ENCODE results near the gene CDCA4. TPM values are rescaled to one million over a fixed set of nuclear protein-coding genes. Genes with fewer than 3 reads are reported as not detected.

The CDCA4 gene
- total RNA-seq, 2 donors from 2014 or later, result 46.6 to 65.1 TPM

DNA sequence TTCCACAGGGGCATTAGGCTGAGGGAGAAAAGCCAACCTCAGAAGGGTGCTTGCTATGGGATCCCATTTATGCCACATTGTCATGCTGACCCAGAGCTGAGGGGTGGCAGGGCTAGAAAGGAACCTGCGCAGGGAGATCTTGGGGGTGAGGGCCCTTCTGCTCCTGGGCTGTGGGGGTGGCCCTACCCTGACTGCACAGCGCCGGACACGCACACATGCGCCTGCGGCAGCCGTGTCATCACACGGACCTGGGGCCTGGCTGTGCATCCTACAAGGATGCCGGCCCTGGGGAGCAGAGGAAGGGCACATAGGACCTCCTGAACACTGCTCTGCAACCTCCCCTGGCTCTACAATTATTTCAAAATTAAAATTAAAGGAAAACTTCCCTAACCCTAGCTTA lies 6.9 kb downstream of the CDCA4 start:
- no peaks in the 10 kb centered on the region for H3K9me3 ChIP-seq (ENCODE audit: control insufficient read depth, low read length)
- peaks cover 39% of the 10 kb centered on the region for H3K4me1 Mint-ChIP-seq
- DNase-seq, result no peak
- H3K4me3 Mint-ChIP-seq, result no peak overlapping the region
- H3K9ac ChIP-seq (ENCODE audit: extremely low read depth, low read length, poor library complexity, severe bottlenecking), result no peak overlapping the region
- TF ChIP-seq, protein P1, sequence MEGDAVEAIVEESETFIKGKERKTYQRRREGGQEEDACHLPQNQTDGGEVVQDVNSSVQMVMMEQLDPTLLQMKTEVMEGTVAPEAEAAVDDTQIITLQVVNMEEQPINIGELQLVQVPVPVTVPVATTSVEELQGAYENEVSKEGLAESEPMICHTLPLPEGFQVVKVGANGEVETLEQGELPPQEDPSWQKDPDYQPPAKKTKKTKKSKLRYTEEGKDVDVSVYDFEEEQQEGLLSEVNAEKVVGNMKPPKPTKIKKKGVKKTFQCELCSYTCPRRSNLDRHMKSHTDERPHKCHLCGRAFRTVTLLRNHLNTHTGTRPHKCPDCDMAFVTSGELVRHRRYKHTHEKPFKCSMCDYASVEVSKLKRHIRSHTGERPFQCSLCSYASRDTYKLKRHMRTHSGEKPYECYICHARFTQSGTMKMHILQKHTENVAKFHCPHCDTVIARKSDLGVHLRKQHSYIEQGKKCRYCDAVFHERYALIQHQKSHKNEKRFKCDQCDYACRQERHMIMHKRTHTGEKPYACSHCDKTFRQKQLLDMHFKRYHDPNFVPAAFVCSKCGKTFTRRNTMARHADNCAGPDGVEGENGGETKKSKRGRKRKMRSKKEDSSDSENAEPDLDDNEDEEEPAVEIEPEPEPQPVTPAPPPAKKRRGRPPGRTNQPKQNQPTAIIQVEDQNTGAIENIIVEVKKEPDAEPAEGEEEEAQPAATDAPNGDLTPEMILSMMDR (conservative IDR thresholded peaks at IDR 0.05), result no peak
- peaks cover 46% of the 10 kb centered on the region for H3K36me3 Mint-ChIP-seq (ENCODE audit: low read depth)
- 92 to 94% methylated on average over 6 to 9 of the region's 9 CpGs for WGBS, 2 experiments (ENCODE audit: insufficient coverage in 1 of 2, insufficient read length in 1 of 2)
- no peaks in the 10 kb centered on the region for H3K27me3 ChIP-seq (ENCODE audit: control insufficient read depth, insufficient read depth, low read length, poor library complexity, severe bottlenecking)
- H3K9me3 Mint-ChIP-seq, result no peaks in the 10 kb centered on the region
- no peak overlapping the region for H3K4me3 ChIP-seq (ENCODE audit: low read length)
- H3K27ac ChIP-seq (ENCODE audit: low read depth, low read length), result no peak overlapping the region
- H3K27me3 Mint-ChIP-seq (ENCODE audit: insufficient read depth), result no peaks in the 10 kb centered on the region
- H3K27ac Mint-ChIP-seq, result no peak overlapping the region
- H3K36me3 ChIP-seq (ENCODE audit: control insufficient read depth, insufficient read depth, low read length), result peaks cover 52% of the 10 kb centered on the region
- peaks cover 6% of the 10 kb centered on the region for H3K4me1 ChIP-seq (ENCODE audit: control insufficient read depth, insufficient read depth, low read length)

DNA sequence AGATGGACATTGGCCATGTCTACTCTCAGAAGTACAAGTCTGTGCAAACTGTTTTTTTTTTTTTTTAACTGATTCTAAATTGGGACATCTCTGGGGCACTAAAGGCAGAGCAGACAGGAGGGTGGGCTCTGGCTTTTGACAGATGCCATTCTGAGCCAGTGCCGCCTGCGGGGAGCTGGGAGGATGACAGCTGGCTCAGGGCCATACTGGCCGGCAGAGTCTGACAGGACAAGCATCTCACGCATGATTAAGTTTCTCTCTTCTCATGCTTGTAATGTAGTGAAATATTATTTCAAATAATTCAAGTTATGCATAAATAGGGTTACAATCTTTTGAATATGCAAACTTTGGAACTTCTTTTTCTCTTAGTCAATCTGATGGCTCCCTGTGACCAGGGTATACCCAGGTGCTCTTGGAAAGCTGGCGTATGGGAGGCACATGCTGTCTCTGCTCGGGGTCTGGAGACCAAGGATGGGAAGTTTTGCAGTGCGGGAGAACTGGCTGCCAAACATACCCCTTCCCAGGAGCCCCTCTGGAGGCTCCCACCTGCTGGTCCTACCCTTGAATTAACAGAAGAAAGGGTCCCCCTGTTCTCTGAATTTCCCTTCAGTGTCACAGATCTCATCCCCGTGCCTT lies 7.6 kb downstream of the CDCA4 start:
- Histone ChIP-seq H3K4me1 (ENCODE audit: control insufficient read depth, insufficient read depth, low read length) (peaks cover 5% of the 10 kb centered on the region), H3K9ac (ENCODE audit: extremely low read depth, low read length, poor library complexity, severe bottlenecking) (no peak overlapping the region), H3K36me3 (ENCODE audit: control insufficient read depth, insufficient read depth, low read length) (peaks cover 54% of the 10 kb centered on the region), H3K4me3 (ENCODE audit: low read length) (no peak overlapping the region), H3K27me3 (ENCODE audit: control insufficient read depth, insufficient read depth, low read length, poor library complexity, severe bottlenecking) (no peaks in the 10 kb centered on the region), H3K9me3 (ENCODE audit: control insufficient read depth, low read length) (no peaks in the 10 kb centered on the region), H3K27ac (ENCODE audit: low read depth, low read length) (no peak overlapping the region)
- Mint-ChIP-seq H3K4me1 (peaks cover 34% of the 10 kb centered on the region), H3K36me3 (ENCODE audit: low read depth) (peaks cover 44% of the 10 kb centered on the region), H3K27ac (no peak overlapping the region), H3K9me3 (no peaks in the 10 kb centered on the region), H3K27me3 (ENCODE audit: insufficient read depth) (no peaks in the 10 kb centered on the region), H3K4me3 (no peak overlapping the region)
- WGBS, 2 experiments (ENCODE audit: insufficient coverage in 1 of 2, insufficient read length in 1 of 2), result 93 to 96% methylated on average over 6 to 8 of the region's 8 CpGs
- TF ChIP-seq, protein P1 (conservative IDR thresholded peaks at IDR 0.05), result no peak
- no peak for DNase-seq

DNA sequence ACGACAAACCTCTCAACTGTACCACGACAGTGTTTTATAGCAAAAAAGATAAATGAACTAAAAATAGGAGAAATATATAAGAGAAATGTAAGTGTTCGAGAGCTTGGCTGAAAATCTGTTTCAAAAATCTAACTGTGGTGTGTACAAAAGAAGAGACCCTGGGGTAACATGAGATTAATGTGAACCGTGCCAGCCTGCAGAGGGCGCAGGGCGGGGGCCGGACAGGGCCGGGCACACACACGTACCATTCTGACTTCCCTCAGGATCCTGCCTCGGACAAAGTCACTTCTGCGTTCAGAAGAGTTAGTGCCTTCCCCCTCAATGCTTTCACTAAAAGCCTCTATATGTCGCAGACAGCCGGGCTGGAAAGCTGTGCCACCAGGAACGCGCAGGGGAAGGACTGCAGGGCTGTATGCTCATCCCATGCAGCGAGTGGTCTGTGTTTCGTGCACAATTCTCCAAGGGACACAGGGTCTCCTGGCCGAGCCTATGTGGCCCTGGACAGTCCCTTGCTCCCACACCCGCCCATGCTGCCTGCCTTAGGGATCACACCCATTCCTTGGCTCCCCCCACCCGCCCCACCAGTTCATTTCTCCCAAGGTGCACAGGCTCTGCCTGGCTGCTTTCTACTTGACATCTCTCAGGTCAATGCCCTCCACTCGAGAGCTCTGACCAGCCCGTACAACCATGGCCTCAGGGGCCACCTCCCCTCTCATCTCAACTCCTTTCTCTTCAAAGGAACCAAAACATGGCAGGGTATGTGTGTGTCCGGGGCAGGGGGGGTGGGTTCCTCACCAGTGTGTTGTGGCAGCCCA lies 8.5 kb downstream of the CDCA4 start:
- 95 to 97% methylated on average over 18 to 23 of the region's 23 CpGs for WGBS, 2 experiments (ENCODE audit: insufficient coverage in 1 of 2, insufficient read length in 1 of 2)
- TF ChIP-seq, protein P1 (conservative IDR thresholded peaks at IDR 0.05), result no peak
- Mint-ChIP-seq H3K27ac (peak overlapping the region; percentile 61), H3K9me3 (no peaks in the 10 kb centered on the region), H3K4me3 (no peak overlapping the region), H3K36me3 (ENCODE audit: low read depth) (peaks cover 40% of the 10 kb centered on the region), H3K4me1 (peaks cover 28% of the 10 kb centered on the region), H3K27me3 (ENCODE audit: insufficient read depth) (no peaks in the 10 kb centered on the region)
- Histone ChIP-seq H3K4me1 (ENCODE audit: control insufficient read depth, insufficient read depth, low read length) (peaks cover 5% of the 10 kb centered on the region), H3K9me3 (ENCODE audit: control insufficient read depth, low read length) (no peaks in the 10 kb centered on the region), H3K36me3 (ENCODE audit: control insufficient read depth, insufficient read depth, low read length) (peaks cover 55% of the 10 kb centered on the region), H3K4me3 (ENCODE audit: low read length) (no peak overlapping the region), H3K27me3 (ENCODE audit: control insufficient read depth, insufficient read depth, low read length, poor library complexity, severe bottlenecking) (no peaks in the 10 kb centered on the region), H3K27ac (ENCODE audit: low read depth, low read length) (no peak overlapping the region), H3K9ac (ENCODE audit: extremely low read depth, low read length, poor library complexity, severe bottlenecking) (no peak overlapping the region)
- DNase-seq, result no peak

Measured in endodermal cell (in vitro differentiated cells).